GM18868 (cell line): ENCODE results near the gene RHBDD1.

Experiments
- ATAC-seq: cut with Tn5 transposase; IDR thresholded peaks from one replicate; pipeline ENCODE4 v1.9.1; 2021; ENCODE audit warnings: mild to moderate bottlenecking, moderate library complexity; ENCODE audit not compliant: unreplicated experiment

Gene RHBDD1

GRCh38 chr2:226883296-226883795 is 47.5 kb downstream of the RHBDD1 start:
- no peak for ATAC-seq

- ATAC-seq = no peak
Observed at GRCh38 chr2:226884166-226884565, 48.3 kb downstream of the RHBDD1 start.

- no peak for ATAC-seq
Observed at GRCh38 chr2:226885769-226886435, 50.0 kb downstream of the RHBDD1 start.

GRCh38 chr2:226887940-226888339 is 52.1 kb downstream of the RHBDD1 start:
- ATAC-seq = no peak

GRCh38 chr2:226888378-226888965 is 52.6 kb downstream of the RHBDD1 start:
- ATAC-seq = no peak

GRCh38 chr2:226888971-226889370 is 53.1 kb downstream of the RHBDD1 start:
- ATAC-seq = no peak

GRCh38 chr2:226890286-226890685 is 54.4 kb downstream of the RHBDD1 start:
- ATAC-seq = no peak

GRCh38 chr2:226891780-226892590 is 56.1 kb downstream of the RHBDD1 start:
- no peak for ATAC-seq

GRCh38 chr2:226892729-226893128 is 56.9 kb downstream of the RHBDD1 start:
- ATAC-seq = no peak

GRCh38 chr2:226893216-226893615 is 57.4 kb downstream of the RHBDD1 start:
- no peak for ATAC-seq

- ATAC-seq = no peak
Observed at GRCh38 chr2:226894752-226895151, 58.9 kb downstream of the RHBDD1 start.

- ATAC-seq = no peak
Observed at GRCh38 chr2:226895579-226895978, 59.7 kb downstream of the RHBDD1 start.

- no peak for ATAC-seq
Observed at GRCh38 chr2:226898121-226898520, 62.3 kb downstream of the RHBDD1 start.

GRCh38 chr2:226898897-226899296 is 63.0 kb downstream of the RHBDD1 start:
- ATAC-seq = no peak

GRCh38 chr2:226902041-226902966 is 66.5 kb downstream of the RHBDD1 start:
- ATAC-seq = no peak

GRCh38 chr2:226903179-226903578 is 67.3 kb downstream of the RHBDD1 start:
- ATAC-seq = no peak

GRCh38 chr2:226904592-226904991 is 68.7 kb downstream of the RHBDD1 start:
- peak; percentile 58 for ATAC-seq

- ATAC-seq = no peak
Observed at GRCh38 chr2:226905718-226906117, 69.9 kb downstream of the RHBDD1 start.

- ATAC-seq = peak; percentile 73
Observed at GRCh38 chr2:226906163-226906693, 70.4 kb downstream of the RHBDD1 start.

- no peak for ATAC-seq
Observed at GRCh38 chr2:226909126-226909525, 73.3 kb downstream of the RHBDD1 start.
